Endothelial cell of umbilical vein (primary cell): ENCODE measurements around the gene KLRG1.

ENCODE experiments used
- CTCF ChIP-seq, 2 donors: IDR thresholded peaks; 1 replicate in 1 of 2; 2 replicates in 1 of 2; pipeline ENCODE4 v1.5.1; 2011; ENCODE audit warnings: low read length in 2 of 2, mild to moderate bottlenecking in 2 of 2, moderate library complexity in 2 of 2, control low read depth in 1 of 2, inconsistent platforms in 1 of 2, low read depth in 1 of 2; ENCODE audit not compliant: insufficient read depth in 1 of 2; ENCODE audit errors: extremely low read depth in 1 of 2
- EZH2 ChIP-seq: IDR thresholded peaks from 2 replicates; pipeline ENCODE4 v1.6.1; 2012; ENCODE audit warnings: borderline replicate concordance, low read depth, mild to moderate bottlenecking, moderate library complexity, low read length, inconsistent platforms; ENCODE audit not compliant: severe bottlenecking
- MAX ChIP-seq: IDR thresholded peaks from 2 replicates; pipeline ENCODE4 v1.6.1; 2011; ENCODE audit not compliant: insufficient read depth, insufficient read length
- MYC ChIP-seq: IDR thresholded peaks from one replicate; pipeline ENCODE4 v1.6.1; 2011; ENCODE audit warnings: mild to moderate bottlenecking, low read depth, low read length
- POLR2A ChIP-seq: IDR thresholded peaks from 2 replicates; pipeline ENCODE4 v1.6.1; 2012; ENCODE audit warnings: low read depth, mild to moderate bottlenecking, control low read depth, low read length
- POLR2AphosphoS5 ChIP-seq: IDR thresholded peaks from 2 replicates; pipeline ENCODE4 v1.6.1; 2012; ENCODE audit warnings: low read depth, mild to moderate bottlenecking, control low read depth, low read length, moderate library complexity; ENCODE audit not compliant: insufficient read depth

GRCh38 chr12:9047105-9047504 lies 57.8 kb downstream of the KLRG1 start:
- TF ChIP-seq CTCF (IDR thresholded peaks at IDR 0.05; ENCODE audit: extremely low read depth in 1 of 2, insufficient read depth in 1 of 2, low read depth in 1 of 2, low read length in 2 of 2), result no peak
- no peak for TF ChIP-seq POLR2A
- no peak for TF ChIP-seq EZH2
- no peak for TF ChIP-seq MYC
- TF ChIP-seq MAX, result no peak
- TF ChIP-seq POLR2AphosphoS5, result no peak
